Stimulated activated naive B cell treated with anti-CD40 and anti-IgM and Interleukin-4, amounts not matched to agents 10 μg/mL and 1 μg/mL and 100 μg/mL, for 72 hours (primary cell): Measurements from ENCODE around the gene ANXA4.
A peak's percentile ranks its signal among the peaks of the same experiment; 100 is the strongest.
"Not testable (repeated sequence)": the region's sequence is repeated elsewhere in the genome, so short reads cannot be mapped to it uniquely, and the experiment has no call there.

Experiments
- ATAC-seq, 2 donors: fragments of 150-1000 bp; cut with Tn5 transposase; replicated peaks; 2 replicates each; pipeline ENCODE4 v1.10.0; 2021; ENCODE audit warnings: moderate library complexity in 1 of 2
- DNase-seq: peaks from one replicate; pipeline ENCODE4 v3.0.0; 2021
- H3K27ac Mint-ChIP-seq: one replicate; pipeline ENCODE4 v1.8.0; 2022; ENCODE audit warnings: mild to moderate bottlenecking, mixed read lengths
- H3K27me3 Mint-ChIP-seq, 2 donors: one replicate each; pipeline ENCODE4 v1.8.0; 2022; ENCODE audit warnings: mixed read lengths in 2 of 2
- H3K36me3 Mint-ChIP-seq, 2 donors: one replicate each; pipeline ENCODE4 v1.8.0; 2022; ENCODE audit warnings: mixed read lengths in 2 of 2, mild to moderate bottlenecking in 1 of 2
- H3K4me1 Mint-ChIP-seq, 2 donors: one replicate each; pipeline ENCODE4 v1.8.0; 2022; ENCODE audit warnings: mixed read lengths in 2 of 2, mild to moderate bottlenecking in 1 of 2
- H3K4me3 Mint-ChIP-seq, 2 donors: one replicate each; pipeline ENCODE4 v1.8.0; 2022; ENCODE audit warnings: mild to moderate bottlenecking in 2 of 2, mixed read lengths in 2 of 2, moderate library complexity in 1 of 2
- H3K9me3 Mint-ChIP-seq, 2 donors: one replicate each; pipeline ENCODE4 v1.8.0; 2022; ENCODE audit warnings: mixed read lengths in 2 of 2, mild to moderate bottlenecking in 1 of 2

Gene ANXA4

DNA sequence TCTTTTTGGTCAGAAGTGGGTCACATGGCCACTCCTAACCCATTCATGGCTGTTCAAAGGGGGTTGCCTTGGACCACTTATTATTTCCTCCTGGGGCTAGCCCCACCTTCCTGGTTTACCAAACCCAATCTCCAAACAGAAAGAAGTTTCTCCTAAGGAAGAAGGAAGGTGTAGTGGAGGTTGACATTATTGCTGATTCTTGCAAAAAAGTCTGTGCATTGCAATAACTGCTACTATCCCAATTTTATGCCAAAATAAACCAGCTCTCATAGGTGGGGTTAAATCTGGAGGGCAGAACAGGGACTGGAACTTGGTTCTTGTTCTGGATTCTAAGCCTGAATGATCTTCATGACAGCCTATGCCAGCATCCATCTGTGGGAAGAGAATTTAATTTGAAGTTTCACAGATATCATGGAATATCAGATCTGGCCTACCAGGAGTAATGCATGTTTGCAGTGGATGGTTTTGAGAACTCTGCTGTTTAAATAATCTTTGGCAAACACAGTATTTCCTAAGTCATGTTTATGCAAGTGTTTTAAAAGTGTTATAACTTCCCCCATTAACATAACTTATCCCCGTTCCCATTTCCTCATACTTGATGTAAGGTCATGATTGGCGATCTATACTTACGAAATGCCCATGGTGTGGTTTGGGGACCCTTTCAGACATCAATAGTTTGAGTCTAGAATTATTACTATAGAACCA lies 11.9 kb downstream of the ANXA4 start:
- no peak overlapping the region for H3K4me3 Mint-ChIP-seq
- H3K27ac Mint-ChIP-seq = no peak overlapping the region
- DNase-seq (no peak), ATAC-seq (no peak)
- H3K36me3 Mint-ChIP-seq = peaks cover 7 to 10% of the 10 kb centered on the region in 2 donors
- H3K27me3 Mint-ChIP-seq = no peaks in the 10 kb centered on the region
- peaks cover 19 to 28% of the 10 kb centered on the region in 2 donors for H3K4me1 Mint-ChIP-seq
- no peaks in the 10 kb centered on the region for H3K9me3 Mint-ChIP-seq

DNA sequence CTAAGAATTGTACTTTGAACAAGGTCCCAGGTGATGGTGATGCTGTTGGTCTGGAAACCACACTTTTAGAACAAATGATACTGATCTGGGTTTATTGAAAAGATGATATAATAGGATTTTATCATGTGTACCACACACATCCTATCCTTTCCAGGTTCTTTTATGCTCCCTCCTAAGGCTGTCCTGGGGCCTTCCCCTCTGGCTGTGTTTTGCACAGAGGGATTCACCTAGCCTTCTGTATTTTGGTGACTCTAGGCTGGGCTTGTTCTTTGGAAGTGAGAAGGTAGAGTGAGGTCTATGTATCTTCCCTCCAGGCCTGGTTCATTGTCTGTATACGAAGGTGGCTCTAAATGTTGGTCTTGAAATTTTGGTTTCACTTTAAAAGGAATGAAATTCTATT lies 12.7 kb downstream of the ANXA4 start:
- Mint-ChIP-seq H3K4me1 (peaks cover 14 to 28% of the 10 kb centered on the region in 2 donors), H3K9me3 (no peaks in the 10 kb centered on the region), H3K36me3 (peaks cover 5 to 7% of the 10 kb centered on the region in 2 donors), H3K27me3 (no peaks in the 10 kb centered on the region), H3K27ac (peak overlapping the region; percentile 44), H3K4me3 (no peak overlapping the region)
- DNase-seq = no peak
- ATAC-seq = no peak

- peaks cover 6 to 9% of the 10 kb centered on the region in 2 donors for H3K36me3 Mint-ChIP-seq
- H3K4me1 Mint-ChIP-seq = peaks cover 12 to 20% of the 10 kb centered on the region in 2 donors
- H3K9me3 Mint-ChIP-seq = no peaks in the 10 kb centered on the region
- ATAC-seq = peak; percentile 42 to 46
- H3K27ac Mint-ChIP-seq = no peak overlapping the region
- H3K27me3 Mint-ChIP-seq = no peaks in the 10 kb centered on the region
- no peak overlapping the region for H3K4me3 Mint-ChIP-seq
- DNase-seq = no peak
Measured at GRCh38 chr2:69755862-69756467, 14.0 kb downstream of the ANXA4 start.

GRCh38 chr2:69762025-69762424 lies 20.1 kb downstream of the ANXA4 start:
- peaks cover 32 to 45% of the 10 kb centered on the region in 2 donors for H3K4me1 Mint-ChIP-seq
- no peak overlapping the region for H3K4me3 Mint-ChIP-seq
- DNase-seq (no peak), ATAC-seq (no peak)
- H3K27ac Mint-ChIP-seq = no peak overlapping the region
- peaks cover 13 to 24% of the 10 kb centered on the region in 2 donors for H3K36me3 Mint-ChIP-seq
- no peaks in the 10 kb centered on the region for H3K9me3 Mint-ChIP-seq
- H3K27me3 Mint-ChIP-seq = no peaks in the 10 kb centered on the region

GRCh38 chr2:69762513-69763494 lies 20.9 kb downstream of the ANXA4 start:
- peaks cover 13 to 27% of the 10 kb centered on the region in 2 donors for H3K36me3 Mint-ChIP-seq
- no peak for DNase-seq
- ATAC-seq = peak; percentile 74 to 75

DNA sequence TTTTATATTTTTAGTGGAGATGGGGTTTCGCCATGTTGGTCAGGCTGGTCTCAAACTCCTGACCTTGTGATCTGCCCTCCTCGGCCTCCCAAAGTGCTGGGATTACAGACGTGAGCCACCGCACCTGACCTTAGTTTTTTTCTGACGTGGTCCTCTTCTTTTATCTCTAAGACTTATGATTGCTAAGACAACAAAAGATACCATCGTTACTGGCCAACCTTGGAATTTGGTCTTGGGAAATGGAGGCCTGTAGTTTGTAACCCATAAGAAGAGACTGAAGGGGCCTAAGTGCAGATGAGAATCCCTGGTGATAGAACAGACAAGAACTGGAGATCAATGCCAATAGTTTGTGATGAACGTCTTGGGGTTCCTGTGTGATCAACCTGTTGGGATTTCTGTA lies 21.9 kb downstream of the ANXA4 start:
- H3K27me3 Mint-ChIP-seq, H3K4me3 Mint-ChIP-seq, ATAC-seq, H3K27ac Mint-ChIP-seq, H3K9me3 Mint-ChIP-seq, DNase-seq: not testable (repeated sequence)
- Mint-ChIP-seq H3K4me1 (peaks cover 38 to 59% of the 10 kb centered on the region in 2 donors), H3K36me3 (peaks cover 7 to 22% of the 10 kb centered on the region in 2 donors)

More at GRCh38 chr2:69762513-69763494, 20.9 kb downstream of the ANXA4 start:
- H3K27me3 Mint-ChIP-seq = no peaks in the 10 kb centered on the region
- H3K27ac Mint-ChIP-seq = peak overlapping the region; percentile 42
- H3K9me3 Mint-ChIP-seq = no peaks in the 10 kb centered on the region
- H3K4me1 Mint-ChIP-seq = peaks cover 35 to 51% of the 10 kb centered on the region in 2 donors
- no peak overlapping the region for H3K4me3 Mint-ChIP-seq

- ATAC-seq (peak; percentile 66 to 71), DNase-seq (no peak)
- Mint-ChIP-seq H3K4me3 (peak overlapping the region in 1 of 2 donors; percentile 17), H3K9me3 (no peaks in the 10 kb centered on the region), H3K27me3 (no peaks in the 10 kb centered on the region), H3K27ac (no peak overlapping the region), H3K4me1 (peaks cover 41 to 60% of the 10 kb centered on the region in 2 donors), H3K36me3 (peaks cover 7 to 22% of the 10 kb centered on the region in 2 donors)
Measured at GRCh38 chr2:69764286-69765095, 22.6 kb downstream of the ANXA4 start.

DNA sequence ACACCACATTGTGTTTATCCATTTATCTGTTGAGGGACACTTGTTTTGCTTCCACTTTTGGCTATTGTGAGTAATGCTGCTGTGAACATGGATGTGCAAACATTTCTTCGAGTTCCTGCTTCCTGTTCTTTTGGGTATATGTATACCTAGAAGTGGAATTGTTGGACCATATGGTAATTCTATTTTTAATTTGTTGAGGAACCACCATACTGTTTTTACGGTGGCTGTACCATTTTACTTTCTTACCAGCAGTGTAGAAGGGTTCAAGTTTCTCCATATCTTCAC lies 23.1 kb downstream of the ANXA4 start:
- Mint-ChIP-seq H3K27me3 (no peaks in the 10 kb centered on the region), H3K4me3 (peak overlapping the region in 1 of 2 donors; percentile 17), H3K9me3 (no peaks in the 10 kb centered on the region), H3K27ac (no peak overlapping the region), H3K4me1 (peaks cover 42 to 63% of the 10 kb centered on the region in 2 donors), H3K36me3 (peaks cover 7 to 20% of the 10 kb centered on the region in 2 donors)
- DNase-seq (no peak), ATAC-seq (peak in 1 of 2 donors; percentile 37)

- Mint-ChIP-seq H3K36me3 (peaks cover 7 to 18% of the 10 kb centered on the region in 2 donors), H3K27ac (no peak overlapping the region), H3K9me3 (no peaks in the 10 kb centered on the region), H3K4me3 (no peak overlapping the region), H3K4me1 (peaks cover 47 to 70% of the 10 kb centered on the region in 2 donors), H3K27me3 (no peaks in the 10 kb centered on the region)
- no peak for ATAC-seq
- DNase-seq = no peak
Measured at GRCh38 chr2:69766014-69766413, 24.1 kb downstream of the ANXA4 start.

DNA sequence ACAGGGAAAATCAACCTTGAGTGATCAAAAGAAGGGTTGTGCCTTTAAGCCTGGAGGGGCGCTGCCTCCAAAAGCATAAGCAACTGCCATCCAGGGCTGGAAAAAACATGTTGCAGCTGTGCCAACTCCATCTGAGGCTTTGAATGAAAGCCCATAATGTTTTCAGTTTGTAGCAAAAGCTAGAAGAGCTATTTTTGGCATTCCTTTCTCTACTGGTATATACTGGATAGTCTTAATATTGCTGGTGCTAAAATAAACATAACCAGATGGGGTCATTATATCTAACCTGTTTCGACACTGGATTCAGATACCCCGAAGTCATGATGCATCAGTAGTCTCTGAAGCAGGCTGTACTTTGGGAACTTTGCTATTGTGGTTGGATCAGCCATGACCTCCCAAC lies 25.1 kb downstream of the ANXA4 start:
- Mint-ChIP-seq H3K9me3 (no peaks in the 10 kb centered on the region), H3K36me3 (peaks cover 7 to 15% of the 10 kb centered on the region in 2 donors), H3K4me1 (peaks cover 52 to 79% of the 10 kb centered on the region in 2 donors), H3K27ac (no peak overlapping the region), H3K4me3 (no peak overlapping the region), H3K27me3 (no peaks in the 10 kb centered on the region)
- ATAC-seq (no peak), DNase-seq (no peak)

- DNase-seq (no peak), ATAC-seq (no peak)
- Mint-ChIP-seq H3K9me3 (no peaks in the 10 kb centered on the region), H3K4me3 (no peak overlapping the region), H3K36me3 (peaks cover 3 to 9% of the 10 kb centered on the region in 2 donors), H3K27me3 (no peaks in the 10 kb centered on the region), H3K4me1 (peaks cover 52 to 78% of the 10 kb centered on the region in 2 donors), H3K27ac (no peak overlapping the region)
Measured at GRCh38 chr2:69768235-69768634, 26.3 kb downstream of the ANXA4 start.

- H3K27ac Mint-ChIP-seq = no peak overlapping the region
Measured at GRCh38 chr2:69768789-69769188, 26.9 kb downstream of the ANXA4 start.

GRCh38 chr2:69769272-69769671 lies 27.3 kb downstream of the ANXA4 start:
- H3K36me3 Mint-ChIP-seq = peaks cover 0 to 5% of the 10 kb centered on the region in 2 donors
- ATAC-seq (no peak), DNase-seq (no peak)
- H3K9me3 Mint-ChIP-seq = no peaks in the 10 kb centered on the region
- H3K4me3 Mint-ChIP-seq = peak overlapping the region in 1 of 2 donors; percentile 55
- H3K4me1 Mint-ChIP-seq = peaks cover 48 to 81% of the 10 kb centered on the region in 2 donors
- H3K27me3 Mint-ChIP-seq = no peaks in the 10 kb centered on the region
- peak overlapping the region; percentile 67 for H3K27ac Mint-ChIP-seq

More at GRCh38 chr2:69768789-69769188, 26.9 kb downstream of the ANXA4 start:
- H3K4me1 Mint-ChIP-seq = peaks cover 51 to 81% of the 10 kb centered on the region in 2 donors
- ATAC-seq (no peak), DNase-seq (no peak)
- no peaks in the 10 kb centered on the region for H3K9me3 Mint-ChIP-seq
- no peaks in the 10 kb centered on the region for H3K27me3 Mint-ChIP-seq
- no peak overlapping the region for H3K4me3 Mint-ChIP-seq
- peaks cover 2 to 8% of the 10 kb centered on the region in 2 donors for H3K36me3 Mint-ChIP-seq
